GM21390 (cell line): Measurements from ENCODE around the gene SENP6.
A peak's percentile ranks its signal among the peaks of the same experiment; 100 is the strongest.
"Not testable (repeated sequence)": the region's sequence is repeated elsewhere in the genome, so short reads cannot be mapped to it uniquely, and the experiment has no call there.

Source experiments
- ATAC-seq: cut with Tn5 transposase; IDR thresholded peaks from one replicate; pipeline ENCODE4 v1.9.1; 2021; ENCODE audit not compliant: unreplicated experiment

SENP6 gene

GRCh38 chr6:75642311-75642710 is 40.6 kb downstream of the SENP6 start:
- no peak for ATAC-seq

- no peak for ATAC-seq
Measured at GRCh38 chr6:75643173-75643572, 41.5 kb downstream of the SENP6 start.

- ATAC-seq = no peak
Measured at GRCh38 chr6:75656479-75656878, 54.8 kb downstream of the SENP6 start.

GRCh38 chr6:75657327-75657726 is 55.6 kb downstream of the SENP6 start:
- ATAC-seq = no peak

DNA sequence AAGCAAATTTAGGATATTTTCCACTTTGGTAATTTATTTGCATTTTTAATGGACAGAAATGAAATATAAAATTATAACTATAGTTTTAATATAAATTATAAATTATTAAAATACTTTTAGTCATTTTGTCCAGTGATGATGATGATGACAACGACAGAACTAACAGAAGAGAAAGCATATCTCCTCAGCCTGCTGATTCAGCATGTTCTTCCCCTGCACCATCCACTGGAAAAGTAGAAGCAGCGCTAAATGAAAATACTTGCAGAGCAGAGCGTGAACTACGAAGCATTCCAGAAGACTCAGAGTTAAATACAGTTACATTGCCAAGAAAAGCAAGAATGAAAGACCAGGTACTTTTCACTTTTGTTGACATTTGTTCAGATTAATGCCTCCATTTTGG is 64.9 kb downstream of the SENP6 start:
- no peak for ATAC-seq

DNA sequence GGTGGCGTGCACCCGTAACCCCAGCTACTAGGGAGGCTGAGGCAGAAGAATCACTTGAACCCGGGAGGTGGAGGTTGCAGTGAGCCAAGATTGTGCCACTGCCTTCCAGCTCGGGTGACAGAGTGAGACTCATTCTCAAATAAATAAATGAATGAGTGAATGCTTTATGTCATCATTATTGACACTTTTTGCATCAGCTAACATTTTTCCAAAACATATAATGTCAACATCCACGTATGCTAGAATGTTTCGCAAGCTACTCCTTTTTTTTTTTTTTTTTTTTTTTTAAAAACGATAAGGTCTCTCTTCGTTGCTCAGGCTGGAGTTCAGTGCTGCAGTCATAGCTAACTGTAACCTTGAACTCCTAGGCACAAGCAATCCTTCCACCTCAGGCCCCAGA is 72.2 kb downstream of the SENP6 start:
- ATAC-seq = no peak

GRCh38 chr6:75676377-75676776 is 74.7 kb downstream of the SENP6 start:
- ATAC-seq = no peak

DNA sequence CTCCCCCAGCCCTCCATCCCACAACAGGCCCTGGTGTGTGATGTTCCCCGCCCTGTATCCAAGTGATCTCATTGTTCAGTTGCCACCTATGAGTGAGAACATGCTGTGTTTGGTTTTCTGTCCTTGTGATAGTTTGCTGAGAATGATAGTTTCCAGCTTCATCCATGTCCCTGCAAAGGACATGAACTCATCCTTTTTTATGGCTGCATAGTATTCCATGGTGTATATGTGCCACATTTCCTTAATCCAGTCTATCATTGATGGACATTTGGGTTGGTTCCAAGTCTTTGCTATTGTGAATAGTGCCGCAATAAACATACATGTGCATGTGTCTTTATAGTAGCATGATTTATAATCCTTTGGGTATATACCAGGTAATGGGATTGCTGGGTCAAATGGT is 80.9 kb downstream of the SENP6 start:
- ATAC-seq = not testable (repeated sequence)

DNA sequence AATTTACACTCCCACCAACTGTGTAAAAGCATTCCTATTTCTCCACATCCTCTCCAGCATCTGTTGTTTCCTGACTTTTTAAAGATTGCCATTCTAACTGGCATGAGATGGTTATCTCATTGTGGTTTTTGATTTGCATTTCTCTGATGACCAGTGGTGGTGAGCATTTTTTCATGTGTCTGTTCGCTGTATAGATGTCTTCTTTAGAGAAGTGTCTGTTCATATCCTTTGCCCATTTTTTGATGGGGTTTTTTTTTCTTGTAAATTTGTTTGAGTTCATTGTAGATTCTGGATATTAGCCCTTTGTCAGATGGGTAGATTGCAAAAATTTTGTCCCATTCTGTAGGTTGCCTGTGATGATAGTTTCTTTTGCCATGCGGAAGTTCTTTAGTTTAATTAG is 81.3 kb downstream of the SENP6 start:
- not testable (repeated sequence) for ATAC-seq

- ATAC-seq = not testable (repeated sequence)
Measured at GRCh38 chr6:75687535-75687934, 85.9 kb downstream of the SENP6 start.

- not testable (repeated sequence) for ATAC-seq
Measured at GRCh38 chr6:75687937-75688336, 86.3 kb downstream of the SENP6 start.

DNA sequence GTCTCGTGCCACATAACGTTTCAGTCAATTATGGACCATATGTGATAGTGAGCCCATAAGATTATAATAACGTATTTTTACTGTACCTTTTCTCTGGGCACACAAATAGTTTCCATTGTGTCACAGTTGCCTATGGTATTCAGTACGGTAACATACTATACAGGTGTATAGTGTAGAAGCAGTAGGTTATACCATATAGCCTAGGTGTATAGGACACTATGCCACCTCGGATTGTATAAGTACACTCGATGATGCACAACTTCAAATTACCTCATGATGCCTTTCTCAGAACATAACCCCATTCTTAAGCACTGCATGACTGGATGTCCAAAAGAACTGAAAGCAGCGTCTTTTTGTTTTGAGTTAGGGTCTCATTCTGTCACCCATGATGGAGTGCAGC is 87.9 kb downstream of the SENP6 start:
- no peak for ATAC-seq

GRCh38 chr6:75691012-75691411 is 89.3 kb downstream of the SENP6 start:
- ATAC-seq = no peak

GRCh38 chr6:75693534-75693933 is 91.9 kb downstream of the SENP6 start:
- no peak for ATAC-seq

- no peak for ATAC-seq
Measured at GRCh38 chr6:75694406-75694805, 92.7 kb downstream of the SENP6 start.

- ATAC-seq = not testable (repeated sequence)
Measured at GRCh38 chr6:75708334-75708733, 106.7 kb downstream of the SENP6 start.

- ATAC-seq = no peak
Measured at GRCh38 chr6:75711173-75711572, 109.5 kb downstream of the SENP6 start.

DNA sequence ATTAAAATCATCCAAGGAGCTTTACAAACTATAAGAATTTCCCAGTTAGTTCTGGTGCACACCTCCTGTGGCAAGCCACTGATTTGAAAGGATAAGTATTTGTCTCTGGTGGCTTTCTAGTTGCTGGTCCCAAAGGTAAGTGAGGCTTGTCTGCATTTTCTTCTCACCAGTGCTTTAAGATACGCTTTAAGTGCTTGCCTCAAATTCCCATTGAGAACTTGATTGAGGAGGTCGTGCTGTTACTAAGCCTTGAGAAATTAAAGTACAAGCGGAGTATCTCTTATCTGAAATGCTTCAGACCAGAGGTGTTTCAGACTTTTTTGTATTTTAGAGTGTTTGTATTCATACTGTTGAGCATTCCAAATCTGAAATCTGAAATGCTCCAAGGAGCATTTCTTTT is 117.5 kb downstream of the SENP6 start:
- ATAC-seq = no peak

- no peak for ATAC-seq
Measured at GRCh38 chr6:75723382-75723781, 121.7 kb downstream of the SENP6 start.

DNA sequence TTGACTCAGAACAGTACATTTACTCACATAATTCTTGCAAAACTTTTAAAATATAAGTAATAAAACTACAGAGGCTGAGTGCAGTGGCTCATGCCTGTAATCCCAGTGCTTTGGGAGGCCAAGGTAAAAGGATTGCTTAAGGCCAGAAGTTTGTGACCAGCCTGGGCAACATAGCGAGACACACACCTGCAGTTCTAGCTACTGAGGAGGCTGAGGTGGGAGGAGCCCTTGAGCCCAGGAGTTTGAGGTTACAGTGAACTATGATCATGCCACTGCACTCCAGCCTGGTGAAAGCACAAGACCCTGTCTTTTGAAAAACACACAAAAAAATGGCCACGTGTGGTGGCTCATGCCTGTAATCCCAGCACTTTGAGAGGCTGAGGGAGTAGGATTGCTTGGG is 125.5 kb downstream of the SENP6 start:
- ATAC-seq = no peak

- not testable (repeated sequence) for ATAC-seq
Measured at GRCh38 chr6:75731029-75731428, 129.3 kb downstream of the SENP6 start.

- ATAC-seq = peak; percentile 80
Measured at GRCh38 chr6:75735491-75736186, 134.0 kb downstream of the SENP6 start.

DNA sequence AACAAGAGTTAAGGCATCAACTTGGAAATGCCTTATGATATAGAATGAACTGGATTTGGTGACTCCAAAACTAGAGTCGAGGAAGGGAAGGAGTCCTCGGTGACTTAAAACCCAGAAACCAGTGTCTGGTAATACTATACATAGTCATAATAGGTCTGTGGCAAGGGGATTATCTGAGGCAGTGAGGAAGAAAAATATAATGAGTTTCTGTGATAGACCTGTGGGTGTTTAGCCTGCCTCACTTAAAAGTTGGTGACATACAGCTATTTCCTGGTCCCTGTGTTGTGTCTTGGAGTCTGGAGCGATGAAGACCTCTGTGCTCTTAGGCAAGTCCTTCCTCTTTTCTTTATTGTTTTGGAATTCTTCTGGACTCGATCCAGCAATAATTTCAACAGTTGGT is 142.3 kb downstream of the SENP6 start:
- ATAC-seq = no peak
